Right lung (tissue), 10 donors: ENCODE data around the gene PID1. TPM values are rescaled to one million over a fixed set of nuclear protein-coding genes. Genes with fewer than 3 reads are reported as not detected.

ENCODE experiments used
- DNase-seq, 2 donors: peaks; one replicate each; pipeline ENCODE4 v3.0.0-alpha.2; 2013
- long read RNA-seq, 8 donors: transcript quantifications; one replicate each; lab custom pipeline, GENCODE V29; 2026
- polyA plus RNA-seq, 5 donors: library from polyadenylated mRNA; unstranded; fragments of 120-200 nt; gene quantifications; one replicate each; pipeline versions ENCODE4 v1.2.1 to v1.2.3, GENCODE V29; 2013; ENCODE audit warnings: inconsistent platforms in 1 of 5, low replicate concordance in 1 of 5; ENCODE audit not compliant: insufficient read length in 5 of 5, insufficient read depth in 1 of 5

Gene PID1
- polyA plus RNA-seq = 10 to 100 TPM; 22.5 to 28.7 (median 26.4) TPM
- long read RNA-seq, donor 1, transcript PID1-203 (3 exons, 2,533 nt) = major isoform, 19 of 19 reads
- long read RNA-seq, donor 1, partial matches to known transcripts = 0 of 19 reads
- long read RNA-seq, donor 1, other reads (novel, unspliced or antisense) = 0 of 19 reads
- long read RNA-seq, donor 2, transcript PID1-203 (3 exons, 2,533 nt) = major isoform, 5 of 5 reads
- long read RNA-seq, donor 2, partial matches to known transcripts = 0 of 5 reads
- long read RNA-seq, donor 2, other reads (novel, unspliced or antisense) = 0 of 5 reads
- long read RNA-seq, donor 3, transcript PID1-203 (3 exons, 2,533 nt) = major isoform, 10 of 11 reads
- long read RNA-seq, donor 3, partial matches to known transcripts = 0 of 11 reads
- long read RNA-seq, donor 3, other reads (novel, unspliced or antisense) = 0 of 11 reads
- long read RNA-seq, donor 4, transcript PID1-203 (3 exons, 2,533 nt) = major isoform, 6 of 6 reads
- long read RNA-seq, donor 4, partial matches to known transcripts = 0 of 6 reads
- long read RNA-seq, donor 4, other reads (novel, unspliced or antisense) = 0 of 6 reads
- long read RNA-seq, donor 5, transcript PID1-203 (3 exons, 2,533 nt) = major isoform, 17 of 17 reads
- long read RNA-seq, donor 5, partial matches to known transcripts = 0 of 17 reads
- long read RNA-seq, donor 5, other reads (novel, unspliced or antisense) = 0 of 17 reads
- long read RNA-seq, donor 6, transcript PID1-203 (3 exons, 2,533 nt) = major isoform, 15 of 16 reads
- long read RNA-seq, donor 6, partial matches to known transcripts = 0 of 16 reads
- long read RNA-seq, donor 6, other reads (novel, unspliced or antisense) = 0 of 16 reads
- long read RNA-seq, donor 7, transcript PID1-203 (3 exons, 2,533 nt) = major isoform, 7 of 8 reads
- long read RNA-seq, donor 7, partial matches to known transcripts = 0 of 8 reads
- long read RNA-seq, donor 7, other reads (novel, unspliced or antisense) = 0 of 8 reads
- long read RNA-seq, donor 8, transcript PID1-203 (3 exons, 2,533 nt) = major isoform, 7 of 7 reads
- long read RNA-seq, donor 8, partial matches to known transcripts = 0 of 7 reads
- long read RNA-seq, donor 8, other reads (novel, unspliced or antisense) = 0 of 7 reads

- peak; percentile 50 to 58 for DNase-seq
Measured at GRCh38 chr2:229270551-229271410, at the start of gene PID1. TSS of gene PID1 (minus strand) at chr2:229271287. CDS start at chr2:229271043, 244 bp downstream.

GRCh38 chr2:229319558-229319957 is 48.5 kb upstream of the PID1 start:
- DNase-seq = no peak

- no peak for DNase-seq
Measured at GRCh38 chr2:229314117-229314516, 43.0 kb upstream of the PID1 start.

- no peak for DNase-seq
Measured at GRCh38 chr2:229313591-229313990, 42.5 kb upstream of the PID1 start.

- DNase-seq = no peak
Measured at GRCh38 chr2:229301237-229301636, 30.1 kb upstream of the PID1 start.

- DNase-seq = no peak
Measured at GRCh38 chr2:229300790-229301189, 29.7 kb upstream of the PID1 start.

- no peak for DNase-seq
Measured at GRCh38 chr2:229300371-229300770, 29.3 kb upstream of the PID1 start.

GRCh38 chr2:229297247-229297646 is 26.2 kb upstream of the PID1 start:
- no peak for DNase-seq

GRCh38 chr2:229296536-229296935 is 25.4 kb upstream of the PID1 start:
- DNase-seq = no peak

- no peak for DNase-seq
Measured at GRCh38 chr2:229296016-229296415, 24.9 kb upstream of the PID1 start.

- DNase-seq = no peak
Measured at GRCh38 chr2:229287823-229288222, 16.7 kb upstream of the PID1 start.

- no peak for DNase-seq
Measured at GRCh38 chr2:229282758-229283546, 11.9 kb upstream of the PID1 start.

GRCh38 chr2:229279516-229279915 is 8.4 kb upstream of the PID1 start:
- DNase-seq = no peak

GRCh38 chr2:229275506-229275905 is 4.4 kb upstream of the PID1 start:
- DNase-seq = no peak

- peak; percentile 56 to 72 for DNase-seq
Measured at GRCh38 chr2:229273723-229274338, 2.7 kb upstream of the PID1 start.

- no peak for DNase-seq
Measured at GRCh38 chr2:229273006-229273722, 2.1 kb upstream of the PID1 start.

- no peak for DNase-seq
Measured at GRCh38 chr2:229269941-229270340, 1.1 kb downstream of the PID1 start.

GRCh38 chr2:229269146-229269545 is 1.9 kb downstream of the PID1 start:
- no peak for DNase-seq

GRCh38 chr2:229268626-229269025 is 2.5 kb downstream of the PID1 start:
- DNase-seq = no peak
